Activated CD8-positive, alpha-beta memory T cell treated with anti-CD3 and anti-CD28 coated beads, Interleukin-2, amount 50 U/mL, for 4 hours (primary cell): ENCODE measurements around the gene CAMTA1.

Experiments used
- DNase-seq: peaks from one replicate; pipeline ENCODE4 v3.0.0-alpha.2; 2020

CAMTA1 gene

DNA sequence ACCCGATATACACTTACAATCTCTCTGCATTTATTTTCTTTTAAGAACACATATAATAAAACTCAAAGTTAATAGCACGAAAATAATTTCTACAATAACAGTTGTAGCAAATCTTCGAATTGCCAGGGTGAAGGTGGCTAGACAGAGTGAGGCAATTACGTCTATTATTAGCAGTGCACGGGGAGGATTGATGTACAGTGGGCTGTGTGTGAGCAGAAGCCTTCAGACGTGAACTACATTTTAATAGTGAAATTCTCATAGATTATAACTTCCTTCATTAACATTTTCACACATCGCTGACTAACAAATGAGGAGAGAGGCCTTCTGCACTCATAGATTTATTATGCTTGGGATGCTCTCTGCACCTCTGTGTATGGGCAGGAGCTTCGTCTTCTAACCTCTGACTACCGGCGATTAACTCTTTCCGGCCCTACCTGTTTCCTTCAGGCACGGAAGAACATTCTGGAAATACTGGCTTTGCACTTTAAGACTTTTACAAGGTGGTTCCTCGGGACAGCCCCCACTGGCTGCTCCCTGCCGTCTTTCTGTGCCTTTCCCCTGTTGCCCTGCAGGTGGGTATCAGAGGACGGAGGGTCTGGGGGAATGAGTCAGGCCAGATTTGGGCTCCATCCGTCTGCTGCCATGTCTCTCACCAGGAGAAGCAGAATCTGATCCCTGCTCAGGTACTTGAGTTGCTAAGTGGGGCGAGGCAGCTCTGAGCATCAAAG is 200.5 kb downstream of the CAMTA1 start:
- no peak for DNase-seq

DNA sequence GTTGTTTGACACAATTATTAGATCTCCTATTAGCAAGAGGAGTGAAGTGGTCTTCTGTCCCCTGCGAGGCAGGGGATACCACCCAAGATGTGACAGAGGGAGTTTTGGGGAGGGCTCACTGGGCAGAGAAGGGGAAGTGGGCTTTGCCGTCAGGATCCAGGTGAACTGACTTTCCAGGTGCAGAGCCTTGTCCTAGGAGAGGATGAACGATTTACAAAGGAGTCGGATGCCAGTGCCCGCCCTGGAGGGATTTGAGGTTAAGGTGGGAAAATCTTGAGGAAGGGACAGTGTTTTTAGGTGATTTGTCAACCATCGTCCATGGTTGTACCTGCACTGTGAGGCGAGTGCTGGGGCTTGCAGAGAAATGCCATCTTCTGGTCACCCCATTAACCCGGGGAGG is 201.0 kb downstream of the CAMTA1 start:
- DNase-seq, result no peak

DNA sequence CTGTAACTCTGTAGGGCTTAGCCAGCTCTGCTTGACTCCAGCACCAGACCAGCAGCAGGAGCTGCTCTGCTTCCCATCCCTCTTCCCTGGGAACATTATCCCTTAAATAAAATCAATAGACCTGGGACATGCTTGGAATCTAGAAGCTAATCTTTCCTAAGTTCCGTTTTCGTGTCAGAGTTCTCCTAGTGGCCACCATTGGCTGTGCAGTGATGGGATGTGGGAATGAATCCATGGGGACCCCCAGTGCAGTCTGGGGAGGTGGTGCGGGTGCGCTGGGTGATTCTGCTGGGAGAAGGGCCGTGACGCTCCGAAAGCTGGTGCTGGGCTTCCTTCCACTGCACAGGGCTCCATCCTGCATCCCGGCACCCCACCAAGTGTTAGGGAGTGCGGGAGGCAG is 202.7 kb downstream of the CAMTA1 start:
- no peak for DNase-seq

DNA sequence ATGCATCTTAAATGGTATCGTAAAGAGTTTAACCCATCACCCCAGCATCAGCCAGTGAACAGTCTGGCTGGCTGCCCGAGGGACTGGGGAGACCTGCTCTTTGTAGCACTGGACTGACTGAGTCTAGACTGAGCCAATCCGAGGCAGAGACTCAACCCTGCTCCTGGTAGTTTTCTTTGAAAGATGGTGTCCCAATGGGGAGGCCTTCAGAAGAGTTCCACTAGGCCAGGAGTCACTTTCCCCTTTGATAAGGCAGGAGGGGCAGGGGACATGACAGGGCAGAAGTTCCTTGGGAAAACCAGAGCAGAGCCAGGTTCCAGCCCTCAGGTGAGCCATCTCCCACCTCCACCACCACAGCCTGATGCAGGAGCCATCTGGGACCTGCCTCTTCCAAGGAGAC is 203.5 kb downstream of the CAMTA1 start:
- DNase-seq, result no peak

DNA sequence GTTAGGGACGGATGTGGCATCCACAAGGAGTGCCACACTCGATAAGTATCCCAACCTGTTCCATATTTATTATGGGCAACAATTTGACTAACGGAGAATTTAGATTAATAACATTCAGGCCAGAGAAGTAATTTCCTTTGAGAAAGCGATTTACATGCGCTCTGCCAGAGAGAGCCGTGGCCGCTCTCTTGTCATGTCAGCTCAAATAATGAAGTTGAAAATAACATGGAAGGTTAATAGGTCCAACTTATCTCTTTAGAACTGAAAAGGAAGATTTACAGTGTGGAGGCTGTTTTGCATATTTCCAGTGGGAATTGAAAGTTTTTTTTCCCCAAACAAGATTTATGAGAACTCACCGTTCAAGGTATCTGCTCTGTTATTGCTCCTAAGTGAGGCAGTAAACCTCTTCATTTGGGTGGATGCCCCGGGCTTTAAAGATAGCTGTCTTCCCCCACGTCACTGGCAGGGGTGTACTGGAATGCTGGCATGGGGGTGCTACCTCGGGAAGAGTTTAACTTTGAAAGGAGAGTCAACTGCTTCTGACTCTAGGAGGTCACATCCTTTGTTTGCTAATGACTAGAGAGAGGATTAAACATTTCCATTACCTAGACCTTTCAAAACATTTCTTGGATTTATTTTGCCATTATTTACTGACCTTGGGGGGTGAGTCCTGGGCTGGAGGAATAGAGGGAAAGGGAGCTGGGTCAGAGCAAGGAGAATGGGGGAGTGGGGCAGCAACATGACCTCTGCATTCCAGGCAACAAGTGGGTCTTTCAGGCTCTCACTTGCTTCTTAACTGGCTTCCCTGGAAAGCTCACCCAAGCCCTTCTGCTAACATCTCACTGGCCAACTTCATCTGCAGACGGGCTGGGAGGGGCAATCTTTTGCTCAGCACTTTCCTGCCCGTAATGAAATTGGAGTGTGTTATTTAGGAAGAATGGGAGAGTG is 204.2 kb downstream of the CAMTA1 start:
- no peak for DNase-seq

DNA sequence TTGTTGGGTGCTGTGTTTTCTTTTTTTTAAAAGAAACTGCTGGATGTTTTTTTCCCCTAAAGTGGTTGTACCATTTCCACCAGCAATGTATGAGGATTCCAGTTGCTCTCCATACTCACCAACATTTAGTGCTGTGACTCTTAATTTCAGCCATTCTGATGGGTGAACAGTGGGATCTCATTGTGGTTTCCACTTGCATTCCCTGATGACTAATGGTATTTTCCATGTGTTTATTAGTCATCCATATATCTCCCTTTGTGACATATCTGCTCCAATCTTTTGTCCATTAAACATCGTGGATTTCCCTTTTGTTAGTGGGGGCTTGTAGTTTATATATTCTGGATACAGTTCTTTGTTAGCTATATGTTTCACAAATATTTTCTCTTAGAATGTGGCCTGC is 206.0 kb downstream of the CAMTA1 start:
- DNase-seq, result no peak

DNA sequence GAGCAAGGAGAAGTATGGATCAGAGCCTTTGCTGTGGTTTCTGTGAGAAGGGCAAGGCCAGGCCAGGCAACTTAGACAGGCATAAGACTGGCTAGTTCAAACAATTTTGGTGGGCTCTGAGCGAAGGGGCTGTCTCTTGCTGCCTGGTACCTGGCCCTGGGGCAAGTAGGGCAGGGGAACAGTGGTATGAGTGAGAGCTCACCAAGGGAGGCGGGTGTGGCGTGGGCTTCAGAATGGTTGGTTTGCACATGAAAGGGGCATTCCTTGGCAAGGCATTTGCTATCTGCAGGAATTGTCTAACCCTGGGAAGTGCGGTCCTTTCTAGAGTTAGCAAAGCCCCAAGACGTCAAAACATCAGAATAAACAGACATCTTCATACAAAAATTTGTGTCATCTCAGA is 210.5 kb downstream of the CAMTA1 start:
- DNase-seq, result no peak

DNA sequence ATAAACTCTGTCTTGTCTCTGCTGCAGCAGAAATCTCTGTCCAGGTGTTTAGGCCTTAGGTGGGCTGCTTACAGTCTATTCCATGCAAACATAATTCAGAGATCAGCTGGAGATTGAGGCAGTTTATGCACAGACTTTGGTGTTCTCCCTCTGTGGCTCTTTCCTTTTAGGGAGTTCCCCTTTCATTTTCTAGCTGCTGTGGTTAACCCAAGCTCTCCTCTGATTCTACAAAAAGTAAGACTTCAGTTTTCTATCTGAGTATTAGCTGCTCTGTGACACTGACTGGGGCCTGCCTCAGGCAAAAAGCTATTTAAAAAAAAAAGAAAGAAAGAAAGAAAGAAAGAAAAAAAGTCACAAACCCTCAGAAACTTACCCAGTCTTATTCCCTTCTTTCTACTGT is 211.1 kb downstream of the CAMTA1 start:
- DNase-seq, result no peak

DNA sequence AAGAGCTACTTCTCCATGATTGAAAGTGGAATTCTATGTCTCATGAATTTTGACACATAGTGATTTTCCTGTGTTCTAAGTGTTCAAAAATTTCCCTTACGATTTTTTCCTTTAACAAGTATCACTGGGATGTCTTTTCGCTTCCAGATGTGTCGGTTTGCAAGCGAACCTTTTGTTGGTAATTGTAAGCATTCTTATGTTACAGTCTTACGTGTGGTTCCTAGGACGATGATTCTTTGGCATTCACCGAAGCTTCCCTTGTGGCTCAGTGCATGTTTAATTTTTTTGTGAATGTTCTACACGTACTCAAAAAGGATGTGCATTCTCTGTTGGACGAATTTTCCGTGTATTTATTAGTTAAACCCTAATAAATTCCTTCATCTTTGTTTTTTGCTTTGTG is 211.6 kb downstream of the CAMTA1 start:
- no peak for DNase-seq

DNA sequence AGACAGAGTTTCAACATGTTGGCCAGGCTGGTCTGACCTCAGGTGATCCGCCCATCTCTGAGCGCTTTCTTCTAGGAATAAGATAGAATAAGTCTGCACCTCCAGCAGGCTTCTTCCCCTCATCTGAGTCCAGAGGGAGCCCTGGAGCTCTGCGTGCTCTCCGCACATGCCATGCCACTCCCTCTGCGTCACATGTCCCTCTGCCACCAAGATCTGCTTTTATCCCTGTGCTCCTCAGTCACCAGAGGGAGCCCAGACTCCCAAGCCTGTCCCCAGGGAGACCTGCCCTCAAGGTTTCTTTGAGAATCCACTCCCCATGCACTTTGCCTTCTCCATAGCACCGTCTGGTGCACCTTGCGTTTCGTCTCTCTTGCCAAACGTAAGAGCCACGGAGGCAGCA is 213.0 kb downstream of the CAMTA1 start:
- DNase-seq, result no peak

DNA sequence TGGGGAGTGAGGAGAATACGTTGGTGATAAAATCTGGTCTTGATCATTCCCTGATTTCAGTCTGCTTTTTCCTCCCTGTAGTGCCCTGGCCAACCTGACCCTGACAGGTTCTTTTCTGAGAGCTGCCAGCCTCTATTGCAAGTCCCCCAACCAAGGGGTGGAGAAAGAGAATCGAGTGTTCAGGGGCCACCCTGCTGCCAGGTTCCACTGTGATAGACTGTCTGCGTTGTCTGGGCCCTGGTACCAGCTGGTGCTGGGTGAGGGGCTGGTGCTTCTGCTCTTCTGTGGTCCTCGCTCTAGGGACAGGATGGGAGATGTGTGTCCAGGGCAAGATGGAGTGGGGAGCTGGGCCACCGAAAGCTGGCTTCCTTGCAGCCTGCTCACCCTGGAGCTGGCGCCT is 214.6 kb downstream of the CAMTA1 start:
- DNase-seq, result no peak

DNA sequence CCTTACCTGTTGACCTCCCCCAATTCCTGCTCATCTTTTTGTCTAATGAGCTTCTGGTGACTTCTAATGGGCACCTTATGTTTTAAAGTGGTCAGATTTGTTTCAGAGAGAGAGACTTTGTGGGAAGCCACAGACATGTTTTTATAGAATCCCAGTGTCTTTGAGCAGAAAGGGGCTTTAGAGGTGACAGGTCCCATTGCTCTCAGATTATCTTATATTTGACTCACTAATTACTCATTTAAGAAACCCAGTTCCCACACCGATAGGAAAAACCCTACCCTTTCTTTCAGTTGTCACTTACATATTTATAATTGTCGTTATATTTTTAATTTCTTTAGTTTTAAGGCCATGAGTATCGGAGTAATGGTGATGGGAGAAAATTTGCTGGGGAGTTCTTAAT is 215.5 kb downstream of the CAMTA1 start:
- no peak for DNase-seq

DNA sequence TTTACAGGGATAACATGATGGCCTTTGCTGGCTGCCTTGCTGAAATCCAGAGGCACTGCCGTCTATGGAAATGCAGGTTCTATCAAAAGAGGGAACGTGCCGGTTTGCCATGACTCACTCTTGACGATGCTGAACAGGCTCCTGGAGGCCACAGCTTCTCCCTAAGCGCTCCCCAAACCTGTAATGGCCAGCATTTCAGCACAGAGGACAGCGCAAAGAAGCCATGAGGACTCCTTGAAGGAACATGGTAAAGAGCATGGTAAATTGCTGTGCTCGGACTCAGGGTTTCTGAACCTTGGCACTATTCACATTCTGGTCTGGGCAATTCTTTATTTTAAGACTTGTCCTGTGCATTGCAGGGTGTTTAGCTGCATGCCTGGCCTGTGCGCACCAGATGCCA is 217.5 kb downstream of the CAMTA1 start:
- DNase-seq, result no peak

DNA sequence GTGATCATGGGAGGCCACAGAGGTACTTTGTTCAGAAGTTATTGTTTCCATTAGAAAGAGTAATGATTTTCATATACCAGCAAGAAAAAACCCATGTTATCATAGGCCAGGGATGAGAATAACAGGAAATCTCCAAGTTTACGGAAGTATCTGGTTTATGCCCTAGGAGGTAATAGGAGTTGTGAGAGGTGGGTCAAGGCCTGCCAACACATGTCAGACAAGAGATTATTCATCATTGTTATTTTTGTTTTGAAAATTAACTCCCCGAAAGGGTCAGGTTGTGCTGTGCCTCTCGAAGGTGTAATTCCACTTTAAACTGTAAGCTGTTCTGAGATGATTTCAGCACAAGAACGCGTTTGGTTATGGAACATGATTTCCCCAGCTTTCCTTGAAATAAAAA is 218.4 kb downstream of the CAMTA1 start:
- no peak for DNase-seq

DNA sequence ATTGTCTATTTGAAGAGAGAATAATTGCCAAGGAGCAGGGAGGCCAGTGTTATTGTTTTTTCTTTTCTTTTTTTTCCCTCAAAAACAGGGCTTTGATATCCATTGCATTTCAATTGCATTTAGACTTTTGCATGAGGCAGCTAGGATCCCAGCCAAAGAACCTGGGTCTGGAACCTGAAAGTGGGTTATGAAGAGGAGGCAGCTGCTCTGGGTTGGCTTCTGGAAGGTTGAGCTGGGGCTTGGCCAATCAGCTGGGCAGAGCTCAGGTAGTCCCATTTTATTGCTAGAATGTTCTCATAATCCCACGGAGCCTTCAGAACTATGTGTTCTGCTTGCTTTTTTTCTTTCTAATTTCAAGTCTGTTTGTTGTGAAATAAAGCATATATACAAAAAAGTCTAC is 218.9 kb downstream of the CAMTA1 start:
- DNase-seq, result no peak

DNA sequence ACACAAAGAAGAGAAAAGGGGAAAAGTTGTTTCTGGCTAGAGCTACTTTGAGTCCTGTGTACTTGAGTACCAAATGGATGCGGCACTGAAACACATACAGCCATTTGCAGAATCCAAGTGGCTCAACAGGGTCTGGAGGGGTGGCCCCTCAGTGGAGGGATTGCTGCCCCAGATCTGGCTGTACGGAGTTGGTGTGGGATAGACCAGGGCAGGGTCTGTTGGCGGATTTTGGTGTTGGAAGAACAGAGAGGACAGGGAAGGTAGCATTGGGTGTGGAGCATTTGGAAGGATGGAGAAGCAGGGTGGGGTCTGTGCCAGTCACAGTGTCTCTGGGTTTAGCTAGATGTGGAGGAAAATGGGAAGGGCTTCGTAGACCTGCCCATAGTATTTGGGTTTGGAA is 220.5 kb downstream of the CAMTA1 start:
- DNase-seq, result no peak

DNA sequence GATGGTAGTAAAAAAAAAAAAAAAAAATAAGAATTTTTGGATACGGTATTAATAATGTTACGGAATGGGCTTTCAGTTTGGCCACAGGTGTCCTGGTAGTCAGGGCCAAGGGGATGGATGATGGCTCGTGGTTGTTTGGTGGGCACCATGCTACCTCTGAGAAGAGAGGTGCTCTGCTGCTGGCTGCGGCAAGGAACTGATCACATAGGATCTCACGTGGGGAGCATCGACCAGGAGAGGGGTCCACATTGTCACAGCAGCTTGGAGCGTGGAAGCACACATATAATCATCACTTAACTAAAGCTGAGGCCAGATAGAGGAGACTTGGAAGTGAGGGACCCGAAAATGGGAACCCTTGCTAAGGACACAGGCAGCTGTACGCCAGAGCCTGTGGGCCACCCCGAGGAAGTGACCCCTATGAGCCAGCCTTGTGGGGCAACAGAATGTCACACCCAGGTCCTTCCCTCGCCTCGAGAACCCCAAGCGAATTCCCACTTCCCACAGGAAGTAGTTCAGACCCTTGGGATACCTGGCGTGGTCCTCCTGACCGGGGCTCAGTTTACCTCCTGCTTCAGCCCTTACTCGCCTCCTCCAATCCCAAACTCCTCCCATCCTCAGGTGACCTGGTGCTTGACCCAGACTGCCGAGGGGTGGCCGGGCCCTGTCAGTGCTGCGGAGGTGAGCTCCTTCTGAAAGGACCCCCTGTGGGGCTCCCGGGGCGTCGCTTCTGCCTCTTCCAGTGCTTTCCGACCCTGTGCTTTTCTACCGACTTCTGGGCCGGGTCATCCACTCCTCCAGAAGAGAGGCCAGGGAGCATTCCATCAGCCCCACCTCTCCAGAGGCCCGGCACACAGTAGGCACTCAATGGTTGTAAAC is 222.0 kb downstream of the CAMTA1 start:
- DNase-seq, result no peak

DNA sequence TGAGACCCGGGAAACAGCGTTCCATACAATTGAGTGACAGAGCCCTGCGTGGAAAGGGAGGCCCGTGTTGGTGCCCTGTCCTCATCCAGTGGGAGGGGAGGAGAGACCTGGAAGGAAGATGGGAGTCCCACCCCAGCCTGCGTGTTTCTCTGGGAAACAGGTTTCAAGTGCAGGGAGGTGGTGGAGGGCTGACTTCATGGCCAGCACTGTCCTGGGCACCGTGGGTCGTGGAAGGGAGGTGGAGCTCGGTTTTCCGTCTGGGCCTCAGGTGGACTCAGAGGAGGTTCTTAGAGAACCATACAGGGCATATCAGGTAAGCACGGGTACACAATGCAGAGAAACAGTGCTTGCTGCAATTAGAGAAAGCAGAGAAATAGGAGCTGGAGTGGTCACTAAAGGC is 222.6 kb downstream of the CAMTA1 start:
- no peak for DNase-seq

DNA sequence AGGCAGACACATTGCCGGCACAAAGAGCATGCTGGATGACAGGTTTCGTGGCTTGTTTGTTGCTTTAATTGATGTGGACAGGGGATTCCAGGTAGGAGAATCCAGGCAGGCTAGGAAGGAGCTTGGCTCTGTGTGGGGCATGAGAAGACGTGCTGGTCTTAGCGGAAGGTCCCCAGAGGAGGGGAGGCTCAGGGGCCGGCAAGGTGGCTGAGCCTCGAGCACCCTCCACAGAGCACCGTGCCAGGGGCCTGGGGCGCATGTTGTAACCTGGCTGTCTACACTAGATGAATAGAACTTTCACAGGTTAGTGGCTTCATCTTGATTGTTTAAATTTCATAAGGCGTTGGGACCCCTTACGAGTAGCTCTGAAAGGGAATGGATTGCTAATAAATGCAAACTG is 223.1 kb downstream of the CAMTA1 start:
- DNase-seq, result no peak

DNA sequence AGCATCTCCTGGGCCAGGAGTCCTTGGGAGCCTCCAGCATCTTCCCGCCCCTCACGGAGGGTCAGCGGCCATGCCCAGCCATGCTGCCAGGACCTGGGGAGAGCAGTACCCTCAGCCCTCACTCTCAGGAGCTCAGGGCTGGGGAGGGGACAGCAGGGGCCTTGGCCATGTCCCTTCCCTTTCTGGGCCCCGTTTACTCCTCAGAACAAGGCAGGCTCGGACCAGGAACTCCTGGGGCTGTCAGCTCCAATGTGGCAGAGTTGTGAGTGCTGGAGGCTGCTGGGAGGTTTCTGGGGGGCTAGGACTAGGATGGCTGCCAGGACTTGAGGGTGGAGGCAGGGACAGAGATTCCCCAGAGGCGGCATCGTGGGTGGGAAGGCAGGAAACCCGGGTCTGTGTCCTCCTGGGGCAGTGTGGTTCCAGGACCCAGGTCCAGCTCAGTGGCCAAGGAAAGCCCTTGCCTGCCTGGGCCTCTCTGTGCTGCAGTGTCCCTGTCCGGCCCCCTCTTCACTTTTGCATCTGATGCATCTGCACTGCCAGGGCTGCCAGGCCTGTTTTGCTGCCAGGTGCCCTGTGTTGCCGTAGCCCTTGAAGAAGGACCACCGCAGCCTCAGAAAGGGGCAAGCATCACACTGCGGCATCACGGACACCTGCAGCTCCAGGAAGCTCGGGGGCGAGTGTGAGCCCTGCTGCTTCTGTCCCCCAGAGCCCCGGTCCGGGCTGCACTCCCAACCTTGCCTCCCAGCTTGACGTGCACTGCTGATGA is 223.9 kb downstream of the CAMTA1 start:
- no peak for DNase-seq

DNA sequence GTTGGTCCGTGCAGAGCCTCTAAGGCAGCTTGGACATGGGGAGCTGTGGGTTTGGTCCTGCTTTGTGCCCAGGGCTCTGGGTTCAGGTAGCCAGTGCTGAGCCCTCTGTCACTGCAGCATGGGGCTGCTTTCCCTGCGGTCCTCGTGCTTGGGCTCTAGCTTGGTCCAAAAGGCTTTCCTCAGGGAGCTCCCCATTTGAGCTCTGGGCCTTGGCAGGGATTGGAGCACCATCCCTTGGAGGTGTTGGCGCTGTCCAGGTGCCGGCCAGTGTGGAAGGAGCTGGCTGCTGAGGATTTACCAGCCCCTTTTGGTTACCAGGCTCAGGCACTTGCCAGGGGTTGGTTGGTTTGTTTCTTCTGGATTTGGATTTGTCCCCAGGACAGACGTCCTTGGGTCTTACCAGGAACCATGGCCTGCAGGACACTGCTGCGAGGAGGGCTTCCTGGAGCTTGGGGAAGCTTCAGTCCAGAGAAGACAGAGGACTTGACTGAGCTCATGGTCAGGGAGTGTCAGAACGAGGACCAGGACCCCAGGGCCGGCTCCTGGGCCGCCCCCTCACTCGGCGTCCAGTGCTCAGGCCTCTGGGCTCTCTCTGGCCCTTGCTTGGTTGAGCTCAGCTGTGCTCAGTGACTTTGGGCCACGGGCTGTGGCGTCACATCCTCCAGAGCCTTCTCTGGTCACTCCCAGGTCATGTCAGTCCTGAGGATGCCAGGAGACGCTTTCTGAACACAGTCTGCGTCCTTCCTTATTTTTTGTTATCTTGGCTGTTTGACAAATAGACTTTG is 224.7 kb downstream of the CAMTA1 start:
- no peak for DNase-seq
